MM.1S (cell line): ENCODE data around the gene RBM47.

Source experiments
- CTCF ChIP-seq: fragments of 300-600 bp; sonication (generic); IDR thresholded peaks from 2 replicates; pipeline ENCODE4 v1.5.1; 2016; ENCODE audit warnings: antibody characterized with exemption, low read length, mixed read lengths
- EZH2 ChIP-seq: fragments of 300-600 bp; sonication (generic); optimal IDR thresholded peaks from 2 replicates; pipeline ENCODE3; 2017; ENCODE audit warnings: low read depth, mild to moderate bottlenecking, antibody characterized with exemption, low read length, mixed read lengths
- EZH2phosphoT487 ChIP-seq: fragments of 300-600 bp; sonication (generic); IDR thresholded peaks from 2 replicates; pipeline ENCODE4 v1.6.1; 2018; ENCODE audit warnings: antibody characterized with exemption, low read length

- TF ChIP-seq CTCF: no peak
- no peak for TF ChIP-seq EZH2phosphoT487
- TF ChIP-seq EZH2: no peak
Measured at GRCh38 chr4:40662962-40663604, 33.4 kb upstream of the RBM47 start.
